Measurements from ENCODE around the gene INSL3. TPM values are rescaled to one million over a fixed set of nuclear protein-coding genes. Genes with fewer than 3 reads are reported as not detected.
"Not testable (repeated sequence)": the region's sequence is repeated elsewhere in the genome, so short reads cannot be mapped to it uniquely, and the experiment has no call there.

The INSL3 gene
- total and polyA plus RNA-seq, 2 of the 13 experiments (the other 11 are each of a cell fraction or from before 2014, with no cell fraction given): 0.30 TPM; not detected in 1

DNA sequence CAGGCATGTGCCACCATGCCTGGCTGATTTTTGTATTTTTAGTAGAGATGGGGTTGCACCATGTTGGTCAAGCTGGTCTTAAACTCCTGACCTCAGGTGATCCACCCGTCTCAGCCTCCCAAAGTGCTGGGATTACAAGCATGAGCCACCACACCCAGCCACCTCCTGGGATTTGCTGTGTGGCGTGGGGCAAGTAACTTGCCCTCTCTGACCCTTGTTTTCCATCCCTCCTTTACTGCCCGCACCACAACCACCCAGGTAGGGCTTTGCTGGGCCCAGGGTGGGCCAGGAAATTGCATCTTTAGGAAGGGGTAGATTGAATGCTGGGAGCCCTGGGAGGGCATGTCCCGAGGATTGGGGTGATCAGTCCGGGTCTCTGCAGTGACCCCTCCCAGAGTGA lies 37.6 kb downstream of the INSL3 start:
- H3K27me3 ChIP-seq (ENCODE audit: control insufficient read depth in 1 of 2, insufficient read depth in 2 of 2, low read length in 2 of 2); H3K9me3 ChIP-seq (ENCODE audit: low read length); H2AFZ ChIP-seq (ENCODE audit: low read length); H3K4me1 ChIP-seq (ENCODE audit: insufficient read depth, low read length); intact Hi-C loops (cut with micrococcal nuclease; ENCODE audit: unreplicated experiment); DNase-seq (ENCODE audit: low spot score); in situ Hi-C loops (cut with HindIII; ENCODE audit: extremely low pct_ligation_motif_present, low pct_unique_long_range_greater_than_20kb); H3K79me2 ChIP-seq (ENCODE audit: insufficient read depth, low read length); H3K36me3 ChIP-seq (replicated peaks in 1 of 2; ENCODE audit: control insufficient read depth in 1 of 2, insufficient read depth in 2 of 2, low read length in 2 of 2); H3K4me2 ChIP-seq (ENCODE audit: low read depth, low read length); H3K9ac ChIP-seq (ENCODE audit: insufficient read depth, low read depth, low read length); BruUV-seq (replicated peaks); H3K27ac ChIP-seq (ENCODE audit: extremely low read length, insufficient read depth, low read length); FAIRE-seq; H3K4me3 ChIP-seq (replicated peaks in 1 of 3; ENCODE audit: insufficient read depth in 1 of 3, low read depth in 2 of 3, low read length in 3 of 3); ATAC-seq; H4K20me1 ChIP-seq (ENCODE audit: insufficient read depth, low read length): not testable (repeated sequence)
- CTCF ChIA-PET (ENCODE audit: low intra/inter-chr PET ratio, low total read pairs): interaction anchor here (1.9 kb wide), 1 partner anchor 72 kb away, joined by 8 read pairs; no protein-coding TSS in a partner anchor
- 93% methylated on average over 4 of the region's 5 CpGs for WGBS (ENCODE audit: low lambda C conversion rate)
- POLR2A ChIA-PET: interaction anchor here (1.9 kb wide), 1 partner anchor 76 kb away, joined by 6 read pairs; the partner anchor contains the start of gene RPL18A
- peak; percentile 86 for TF ChIP-seq ZNF768 (CRISPR knock-in tag; IDR thresholded peaks at IDR 0.05)

DNA sequence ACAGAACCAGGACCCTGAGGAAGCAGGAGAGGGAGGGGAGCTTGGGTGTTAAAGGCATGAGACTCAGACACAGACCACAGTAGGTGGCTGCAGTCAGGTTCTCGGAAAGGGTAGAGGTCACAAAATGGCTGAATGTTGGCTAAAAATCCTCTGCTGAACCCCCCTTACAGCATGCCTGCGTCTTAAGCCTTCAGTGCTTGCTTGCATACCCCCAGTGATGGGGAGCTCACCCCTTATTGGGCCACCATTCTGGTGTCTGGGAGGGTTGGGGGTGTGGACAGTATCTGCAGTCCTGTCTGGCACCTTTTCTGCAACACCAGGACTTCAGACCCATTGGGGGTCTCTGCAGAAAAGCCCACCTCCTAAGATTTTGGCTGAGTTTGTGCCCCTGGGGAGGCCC lies 40.5 kb downstream of the INSL3 start:
- no peak overlapping the region for H3K4me3 ChIP-seq (replicated peaks in 1 of 3; ENCODE audit: insufficient read depth in 1 of 3, low read depth in 2 of 3, low read length in 3 of 3)
- no peaks in the 10 kb centered on the region for H4K20me1 ChIP-seq (ENCODE audit: insufficient read depth, low read length)
- no peak for FAIRE-seq
- H3K9me3 ChIP-seq (ENCODE audit: low read length): no peaks in the 10 kb centered on the region
- H3K36me3 ChIP-seq (replicated peaks in 1 of 2; ENCODE audit: control insufficient read depth in 1 of 2, insufficient read depth in 2 of 2, low read length in 2 of 2): 0 out of 5 replicates have a peak, but pooled peaks cover 0 to 4% of the 10 kb centered on the region in 2 experiments
- no peaks in the 10 kb centered on the region for H3K79me2 ChIP-seq (ENCODE audit: insufficient read depth, low read length)
- WGBS (ENCODE audit: low lambda C conversion rate): 100% methylated on average over 1 of the region's 2 CpGs
- H3K27me3 ChIP-seq (ENCODE audit: control insufficient read depth in 1 of 2, insufficient read depth in 2 of 2, low read length in 2 of 2): no peaks in the 10 kb centered on the region
- ChIA-PET POLR2A (no interaction called here), CTCF (ENCODE audit: low intra/inter-chr PET ratio, low total read pairs) (no interaction called here)
- no peak for DNase-seq (ENCODE audit: low spot score)
- no peak overlapping the region for H3K27ac ChIP-seq (ENCODE audit: extremely low read length, insufficient read depth, low read length)
- H3K4me2 ChIP-seq (ENCODE audit: low read depth, low read length): no peak overlapping the region
- no peak overlapping the region for H3K9ac ChIP-seq (ENCODE audit: insufficient read depth, low read depth, low read length)
- in situ Hi-C loops (cut with HindIII; ENCODE audit: extremely low pct_ligation_motif_present, low pct_unique_long_range_greater_than_20kb): no loop called here
- no peak for ATAC-seq
- BruUV-seq (replicated peaks): no TSS peak
- no peak overlapping the region for H2AFZ ChIP-seq (ENCODE audit: low read length)
- TF ChIP-seq ZNF550 (CRISPR knock-in tag; IDR thresholded peaks at IDR 0.05; ENCODE audit: borderline replicate concordance): no peak
- no peak for TF ChIP-seq KLF6 (CRISPR knock-in tag; IDR thresholded peaks at IDR 0.05)
- TF ChIP-seq PHF20 (CRISPR knock-in tag; IDR thresholded peaks at IDR 0.05): no peak
- TF ChIP-seq, protein P1, sequence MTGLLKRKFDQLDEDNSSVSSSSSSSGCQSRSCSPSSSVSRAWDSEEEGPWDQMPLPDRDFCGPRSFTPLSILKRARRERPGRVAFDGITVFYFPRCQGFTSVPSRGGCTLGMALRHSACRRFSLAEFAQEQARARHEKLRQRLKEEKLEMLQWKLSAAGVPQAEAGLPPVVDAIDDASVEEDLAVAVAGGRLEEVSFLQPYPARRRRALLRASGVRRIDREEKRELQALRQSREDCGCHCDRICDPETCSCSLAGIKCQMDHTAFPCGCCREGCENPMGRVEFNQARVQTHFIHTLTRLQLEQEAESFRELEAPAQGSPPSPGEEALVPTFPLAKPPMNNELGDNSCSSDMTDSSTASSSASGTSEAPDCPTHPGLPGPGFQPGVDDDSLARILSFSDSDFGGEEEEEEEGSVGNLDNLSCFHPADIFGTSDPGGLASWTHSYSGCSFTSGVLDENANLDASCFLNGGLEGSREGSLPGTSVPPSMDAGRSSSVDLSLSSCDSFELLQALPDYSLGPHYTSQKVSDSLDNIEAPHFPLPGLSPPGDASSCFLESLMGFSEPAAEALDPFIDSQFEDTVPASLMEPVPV (CRISPR knock-in tag; IDR thresholded peaks at IDR 0.05): no peak
- no peak for TF ChIP-seq STAG1 (CRISPR knock-in tag; IDR thresholded peaks at IDR 0.05)
- intact Hi-C loops (cut with micrococcal nuclease; ENCODE audit: unreplicated experiment): no loop called here
- peaks cover 8% of the 10 kb centered on the region; the same call in 1 of the 2 replicates for H3K4me1 ChIP-seq (ENCODE audit: insufficient read depth, low read length)
